Measurements from ENCODE around the gene APOM. TPM values are rescaled to one million over a fixed set of nuclear protein-coding genes. Genes with fewer than 3 reads are reported as not detected.

The APOM gene
- 2.9 and 3.6 TPM in 2 replicates for total RNA-seq

GRCh38 chr6:31655349-31656237, at the start of gene APOM:
Gene APOM, plus strand, starts transcription at chr6:31655894. Its CDS starts 73 bp downstream, at chr6:31655967.

GRCh38 chr6:31614684-31615578, 40.8 kb upstream of the APOM start, which contains the start of gene AIF1:
Gene AIF1, plus strand, starts transcription at chr6:31615234. Its CDS starts 96 bp downstream, at chr6:31615330.

GRCh38 chr6:31620586-31621319, 34.9 kb upstream of the APOM start, which contains the start of gene PRRC2A:
Gene PRRC2A, plus strand, starts transcription at chr6:31620715. Its CDS starts 2,075 bp downstream, at chr6:31622790.

DNA sequence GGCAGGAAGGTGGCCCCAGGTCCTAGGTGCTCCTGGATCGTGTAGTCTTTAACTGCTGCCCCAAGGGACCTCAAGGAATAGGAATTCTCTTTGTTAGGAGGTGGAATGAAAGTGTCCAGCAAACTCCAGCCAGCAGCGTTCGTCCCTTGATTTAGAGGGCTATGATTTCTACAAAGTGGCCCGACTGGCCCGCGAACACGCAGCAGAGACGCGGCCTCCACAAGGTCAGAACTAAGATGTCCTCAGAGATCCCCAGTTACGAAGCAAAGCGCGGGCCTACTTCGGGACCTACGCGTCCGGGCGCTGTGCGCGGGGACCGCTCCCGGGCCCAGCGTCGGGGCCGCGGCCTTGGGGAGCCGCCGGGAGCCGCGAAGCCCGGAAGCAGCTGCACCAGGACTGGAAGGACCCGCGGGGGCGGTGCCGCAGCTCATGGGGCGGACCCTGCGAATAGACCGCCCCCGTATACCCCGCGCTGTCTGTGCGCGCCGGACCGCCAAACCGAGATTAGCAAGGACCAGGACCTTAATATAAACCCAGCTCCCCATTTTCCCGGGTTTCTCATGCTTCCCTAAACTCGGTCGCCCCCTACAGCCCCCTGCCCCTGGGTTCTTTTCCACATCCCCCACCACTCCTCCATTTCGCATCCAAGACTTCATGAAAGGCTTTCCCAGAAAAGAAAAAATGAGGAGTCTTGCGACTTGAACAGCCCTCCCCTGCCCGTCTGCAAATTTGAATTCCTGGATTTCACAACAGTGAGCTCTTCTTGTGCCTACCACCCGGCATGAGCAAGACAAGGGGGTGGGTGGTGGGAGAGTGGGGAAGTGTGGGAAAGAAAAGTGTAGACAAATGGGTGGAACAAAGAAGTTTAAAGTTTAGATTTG, 4.9 kb downstream of the APOM start, which contains the start of gene C6orf47:
C6orf47 (minus strand) TSS at position 398 of the 881 bp plus-strand sequence. CDS start 831 bp downstream, outside the sequence.

GRCh38 chr6:31664790-31665500, 9.3 kb downstream of the APOM start, which contains the start of gene GPANK1:
Gene GPANK1, minus strand, starts transcription at chr6:31664997. Its CDS starts 519 bp downstream, at chr6:31664478.

DNA sequence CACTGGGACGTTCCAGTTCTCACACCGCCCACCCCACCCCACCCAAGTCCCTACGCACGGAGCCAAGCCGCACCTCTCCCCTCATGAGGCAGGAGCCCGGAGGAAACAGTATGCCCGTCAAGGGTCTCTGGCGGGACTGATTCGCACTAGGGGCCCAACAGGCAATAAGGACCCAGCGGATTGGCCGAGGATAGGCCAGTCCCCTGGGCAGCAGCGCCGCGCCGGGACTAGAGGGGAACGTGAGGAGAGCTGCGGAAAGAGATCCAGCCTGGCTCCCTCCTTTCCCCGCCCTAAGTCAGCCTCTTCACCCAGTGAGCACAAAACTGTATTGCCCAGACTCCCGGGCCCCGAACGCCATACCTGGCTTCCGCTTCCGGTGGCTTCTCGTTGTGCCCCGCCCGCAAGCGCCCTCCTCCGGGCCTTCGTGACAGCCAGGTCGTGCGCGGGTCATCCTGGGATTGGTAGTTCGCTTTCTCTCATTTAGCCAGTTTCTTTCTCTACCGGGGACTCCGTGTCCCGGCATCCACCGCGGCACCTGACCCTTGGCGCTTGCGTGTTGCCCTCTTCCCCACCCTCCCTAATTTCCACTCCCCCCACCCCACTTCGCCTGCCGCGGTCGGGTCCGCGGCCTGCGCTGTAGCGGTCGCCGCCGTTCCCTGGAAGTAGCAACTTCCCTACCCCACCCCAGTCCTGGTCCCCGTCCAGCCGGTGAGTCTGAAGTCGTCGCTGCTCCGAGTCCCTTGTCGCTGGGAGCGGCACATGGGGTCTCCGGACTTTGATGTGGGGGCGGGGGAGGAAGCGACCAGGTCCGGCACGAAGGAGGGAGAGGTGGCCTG, 10.0 kb downstream of the APOM start, which contains the start of gene CSNK2B:
CSNK2B (plus strand) TSS at position 580 of the 836 bp plus-strand sequence. CDS start 752 bp downstream, outside the sequence.

DNA sequence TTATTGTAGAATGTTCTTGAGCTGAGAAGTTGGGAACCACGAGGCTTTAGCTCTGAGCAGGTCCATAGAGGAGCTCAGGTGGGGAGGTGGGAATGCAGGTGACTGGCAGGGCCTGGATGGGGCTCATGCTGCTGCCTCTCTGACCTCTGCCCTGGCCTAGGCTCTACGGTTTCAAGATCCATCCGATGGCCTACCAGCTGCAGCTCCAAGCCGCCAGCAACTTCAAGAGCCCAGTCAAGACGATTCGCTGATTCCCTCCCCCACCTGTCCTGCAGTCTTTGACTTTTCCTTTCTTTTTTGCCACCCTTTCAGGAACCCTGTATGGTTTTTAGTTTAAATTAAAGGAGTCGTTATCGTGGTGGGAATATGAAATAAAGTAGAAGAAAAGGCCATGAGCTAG, 14.0 kb downstream of the APOM start, which contains the start of gene LY6G5B:
LY6G5B (plus strand) TSS at position 301 of the 400 bp plus-strand sequence. CDS start 975 bp downstream, outside the sequence.

DNA sequence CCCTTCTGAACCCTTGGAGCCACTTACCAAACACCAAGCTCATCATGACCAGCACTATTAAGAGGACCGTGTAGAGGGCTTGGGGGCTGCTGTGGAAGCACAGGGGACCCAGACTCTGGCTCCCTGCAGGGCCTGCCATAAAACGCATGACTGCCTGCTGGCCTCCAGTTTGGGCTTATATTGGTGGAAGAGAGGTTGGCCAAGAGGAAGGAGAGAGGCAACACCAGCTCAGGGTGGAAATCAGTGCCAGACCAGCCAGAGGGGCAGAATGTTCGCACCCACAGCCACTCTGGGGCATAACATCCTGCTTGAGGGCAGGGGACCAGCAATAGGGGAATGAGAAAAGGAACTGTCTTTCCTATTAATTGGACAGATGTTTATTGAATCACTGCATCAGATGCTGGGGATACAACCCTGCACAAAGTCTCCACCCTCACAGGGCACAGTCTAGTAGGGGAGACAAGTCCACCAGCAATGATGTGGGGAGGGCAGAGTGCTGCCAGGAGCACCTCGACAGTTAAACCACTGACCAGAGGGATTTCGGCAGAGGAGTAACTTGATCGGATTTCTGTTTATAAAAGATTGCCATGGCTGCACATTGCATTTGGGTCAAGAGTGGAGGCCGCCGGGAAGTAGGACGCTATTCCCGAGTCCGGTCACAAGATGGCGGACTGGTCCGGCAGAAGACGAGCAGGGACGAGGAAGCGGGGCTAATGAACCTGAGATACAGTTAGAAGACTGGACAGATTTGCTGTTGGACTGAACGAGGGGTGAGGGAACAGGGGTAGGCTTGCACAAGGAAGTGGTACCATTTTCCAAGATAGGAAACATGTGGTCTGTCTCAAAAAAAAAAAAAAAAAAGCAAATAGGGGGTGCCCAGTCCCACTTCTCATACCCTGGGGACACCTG, 24.8 kb downstream of the APOM start, which contains the start of gene LY6G5C:
LY6G5C (minus strand) TSS at position 842 of the 909 bp plus-strand sequence; CDS start at position 148, 694 bp downstream.

DNA sequence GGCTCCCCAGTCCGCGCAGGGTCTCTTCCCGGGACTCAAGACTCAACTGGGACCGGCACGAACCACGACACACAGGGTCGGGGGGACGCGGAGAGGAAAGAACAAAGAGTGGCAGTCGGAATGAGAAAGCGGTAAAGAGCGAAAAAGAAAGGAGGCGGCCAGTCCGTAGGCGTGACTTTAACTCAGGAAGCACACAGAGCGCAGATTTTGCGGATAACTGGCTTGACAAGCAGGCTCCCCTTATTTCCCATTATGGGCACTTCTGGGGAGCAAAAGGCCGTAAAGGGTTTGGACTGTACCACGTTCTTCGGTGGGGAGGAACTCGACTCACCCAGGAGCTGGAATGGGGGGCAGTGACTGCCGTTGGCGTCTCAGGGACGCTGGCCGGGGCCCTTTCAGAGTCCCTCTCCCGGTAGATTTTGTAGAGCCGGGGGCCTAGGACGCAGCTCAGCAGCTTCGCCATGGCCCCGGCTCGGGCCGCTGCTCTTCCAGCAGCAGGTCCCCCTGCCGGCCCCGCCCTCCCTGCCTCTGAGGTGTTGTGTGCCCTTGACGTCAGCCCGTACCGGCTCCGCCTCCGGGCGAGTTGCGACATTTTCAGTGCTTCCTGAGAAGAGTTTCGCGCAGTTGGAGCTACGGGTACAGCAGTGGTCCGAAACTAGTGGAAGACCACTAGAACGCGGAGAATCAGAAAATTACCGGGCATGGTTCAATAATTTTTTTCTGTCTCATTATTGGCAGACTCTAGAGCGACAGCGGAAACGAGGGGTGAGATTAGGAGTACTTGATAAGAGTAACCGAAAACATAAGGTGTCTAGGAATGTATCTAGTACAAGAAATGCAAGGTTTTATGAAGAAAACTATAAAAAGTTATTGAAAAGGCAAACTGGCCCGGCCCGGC, 47.4 kb downstream of the APOM start, which contains the start of gene ABHD16A:
ABHD16A (minus strand) TSS at position 506 of the 898 bp plus-strand sequence; CDS start at position 463, 43 bp downstream.

GRCh38 chr6:31706599-31706998, 50.9 kb downstream of the APOM start, which contains the start of gene LY6G6F:
Gene LY6G6F, plus strand, starts transcription at chr6:31706866. Its CDS starts 41 bp downstream, at chr6:31706907.

Other genes starting within 250 kb of the APOM start
- 22.4 and 24.2 TPM in 2 replicates for gene MICB, start 157.7 kb upstream of the APOM start, total RNA-seq
- gene MCCD1, start 126.9 kb upstream of the APOM start, total RNA-seq: not detected in 2 replicates
- gene DDX39B, start 113.9 kb upstream of the APOM start, total RNA-seq: 498 and 551 TPM in 2 replicates
- gene ATP6V1G2, start 109.3 kb upstream of the APOM start, total RNA-seq: 1.2 and 2.7 TPM in 2 replicates
- gene NFKBIL1, start 108.3 kb upstream of the APOM start, total RNA-seq: 17.7 and 19.9 TPM in 2 replicates
- gene LTA, start 83.6 kb upstream of the APOM start, total RNA-seq: not detected in 2 replicates
- gene TNF, start 80.3 kb upstream of the APOM start, total RNA-seq: not detected in 2 replicates
- gene LTB, start 73.5 kb upstream of the APOM start, total RNA-seq: not detected in 2 replicates
- not detected in 2 replicates for gene LST1, start 69.6 kb upstream of the APOM start, total RNA-seq
- gene NCR3, start 62.9 kb upstream of the APOM start, total RNA-seq: not detected in 2 replicates
- 0.15 TPM in 1 of 2 replicates, not detected in the other for gene AIF1, start 40.7 kb upstream of the APOM start, total RNA-seq
- 103 and 107 TPM in 2 replicates for gene PRRC2A, start 35.2 kb upstream of the APOM start, total RNA-seq
- 265 and 271 TPM in 2 replicates for gene BAG6, start 3.2 kb upstream of the APOM start, total RNA-seq
- 15.6 and 17.7 TPM in 2 replicates for gene C6orf47, start 4.9 kb downstream of the APOM start, total RNA-seq
- gene GPANK1, start 9.1 kb downstream of the APOM start, total RNA-seq: 14.0 and 14.4 TPM in 2 replicates
- 316 and 357 TPM in 2 replicates for gene CSNK2B, start 10.2 kb downstream of the APOM start, total RNA-seq
- gene LY6G5B, start 14.1 kb downstream of the APOM start, total RNA-seq: 0.84 and 1.3 TPM in 2 replicates
- 1.0 and 2.2 TPM in 2 replicates for gene LY6G5C, start 25.2 kb downstream of the APOM start, total RNA-seq
- 23.5 and 25.1 TPM in 2 replicates for gene ABHD16A, start 47.4 kb downstream of the APOM start, total RNA-seq
- not detected in 2 replicates for gene LY6G6F, start 51.0 kb downstream of the APOM start, total RNA-seq
- not detected in 2 replicates for gene LY6G6D, start 59.5 kb downstream of the APOM start, total RNA-seq
- not detected in 2 replicates for gene LY6G6C, start 65.9 kb downstream of the APOM start, total RNA-seq
- gene MPIG6B, start 67.5 kb downstream of the APOM start, total RNA-seq: not detected in 2 replicates
- gene DDAH2, start 73.4 kb downstream of the APOM start, total RNA-seq: 56.0 and 63.8 TPM in 2 replicates
- 974 and 1,027 TPM in 2 replicates for gene CLIC1, start 80.6 kb downstream of the APOM start, total RNA-seq
- gene MSH5, start 84.1 kb downstream of the APOM start, total RNA-seq: 10.9 and 15.5 TPM in 2 replicates
- 3.2 and 5.8 TPM in 2 replicates for gene SAPCD1, start 106.8 kb downstream of the APOM start, total RNA-seq
- 0.45 and 0.67 TPM in 2 replicates for gene VWA7, start 121.4 kb downstream of the APOM start, total RNA-seq
- 90.6 and 111 TPM in 2 replicates for gene VARS1, start 139.9 kb downstream of the APOM start, total RNA-seq
- gene LSM2, start 151.1 kb downstream of the APOM start, total RNA-seq: 133 and 134 TPM in 2 replicates
- gene HSPA1L, start 159.4 kb downstream of the APOM start, total RNA-seq: 0.30 and 0.50 TPM in 2 replicates
- gene HSPA1A, start 159.6 kb downstream of the APOM start, total RNA-seq: 56.3 and 60.4 TPM in 2 replicates
- gene HSPA1B, start 171.8 kb downstream of the APOM start, total RNA-seq: 112 and 118 TPM in 2 replicates
- 53.8 and 61.4 TPM in 2 replicates for gene NEU1, start 206.9 kb downstream of the APOM start, total RNA-seq
- gene SLC44A4, start 223.1 kb downstream of the APOM start, total RNA-seq: 0.45 TPM in 1 of 2 replicates, not detected in the other
- gene EHMT2, start 241.8 kb downstream of the APOM start, total RNA-seq: 38.7 and 39.8 TPM in 2 replicates
- 3.0 and 3.3 TPM in 2 replicates for gene ZBTB12, start 246.2 kb downstream of the APOM start, total RNA-seq

Data from bronchus fibroblast of lung (primary cell).